HepG2 (cell line): ENCODE data around the gene RASL12. TPM values are rescaled to one million over a fixed set of nuclear protein-coding genes. Genes with fewer than 3 reads are reported as not detected.

Experiments
- DNMT3B ChIP-seq: conservative IDR thresholded peaks from 2 replicates; pipeline ENCODE4 v1.6.1; 2016; ENCODE audit warnings: missing biosample characterization, control low read depth
- POGZ ChIP-seq: sonication (generic); formaldehyde crosslinking; IDR thresholded peaks from 2 replicates; pipeline ENCODE4 v1.4.0; 2020; ENCODE audit warnings: mild to moderate bottlenecking, missing genetic modification reagents
- SNAPC2 ChIP-seq: sonication (generic); formaldehyde crosslinking; IDR thresholded peaks from 2 replicates; pipeline ENCODE4 v1.8.1; 2022; ENCODE audit warnings: mild to moderate bottlenecking, missing genetic modification reagents
- SP1 ChIP-seq, 2 experiments: fragments of 450-650 bp in 1 of 2; sonication (generic) in 1 of 2; formaldehyde crosslinking in 1 of 2; IDR thresholded peaks; 2 replicates each; pipeline versions ENCODE4 v1.4.0 to v1.6.1; 2016 to 2020; ENCODE audit warnings: missing genetic modification reagents in 1 of 2
- SRY ChIP-seq: sonication (generic); formaldehyde crosslinking; IDR thresholded peaks from 2 replicates; pipeline ENCODE4 v1.8.0; 2022; ENCODE audit warnings: mild to moderate bottlenecking, missing genetic modification reagents
- YY1 ChIP-seq: IDR thresholded peaks from 2 replicates; pipeline ENCODE4 v1.6.1; 2011; ENCODE audit warnings: low read length, low read depth, moderate library complexity, mild to moderate bottlenecking; ENCODE audit not compliant: insufficient read depth, insufficient replicate concordance
- ZFP62 ChIP-seq: sonication (generic); formaldehyde crosslinking; IDR thresholded peaks from 2 replicates; pipeline ENCODE4 v1.4.0; 2020; ENCODE audit warnings: missing genetic modification reagents
- ZNF34 ChIP-seq: sonication (generic); formaldehyde crosslinking; IDR thresholded peaks from 2 replicates; pipeline ENCODE4 v1.4.0; 2020; ENCODE audit warnings: mild to moderate bottlenecking, missing genetic modification reagents, borderline replicate concordance
- ZNF383 ChIP-seq: sonication (generic); formaldehyde crosslinking; IDR thresholded peaks from 2 replicates; pipeline ENCODE4 v1.4.0; 2020; ENCODE audit warnings: missing genetic modification reagents, mild to moderate bottlenecking, borderline replicate concordance
- ZNF510 ChIP-seq: sonication (generic); formaldehyde crosslinking; IDR thresholded peaks from 2 replicates; pipeline ENCODE4 v1.4.0; 2020; ENCODE audit warnings: low read depth, mild to moderate bottlenecking, missing genetic modification reagents
- ZNF567 ChIP-seq: sonication (generic); formaldehyde crosslinking; IDR thresholded peaks from 2 replicates; pipeline ENCODE4 v1.8.1; 2023; ENCODE audit warnings: mild to moderate bottlenecking, missing genetic modification reagents, borderline replicate concordance
- ZNF672 ChIP-seq: sonication (generic); formaldehyde crosslinking; IDR thresholded peaks from 2 replicates; pipeline ENCODE4 v1.8.1; 2022; ENCODE audit warnings: missing genetic modification reagents
- polyA plus RNA-seq, 8 experiments: library from polyadenylated mRNA; depleted of rRNA in 3 of 8; stranded (reverse) in 7 of 8; unstranded in 1 of 8; fragments of >200 nt; fragmentation: Illumina TruSeq in 4 of 8; extraction: Trizol in 4 of 8; gene quantifications; 2 replicates each; pipeline versions ENCODE4 v1.2.1 to v1.2.3, GENCODE V29; 2011 to 2016; ENCODE audit warnings: low read depth in 4 of 8, missing spikeins in 1 of 8, mixed read lengths in 1 of 8; ENCODE audit not compliant: insufficient read depth in 1 of 8
- total RNA-seq, 5 experiments: library from RNA; depleted of rRNA; stranded (reverse); fragments of >200 nt; fragmentation: Illumina TruSeq; extraction: Trizol; gene quantifications; 2 replicates each; pipeline ENCODE4 v1.2.3, GENCODE V29; 2016; ENCODE audit warnings: low read depth in 1 of 5
- TF ChIP-seq, protein P1 (sequence below): sonication (generic); formaldehyde crosslinking; IDR thresholded peaks from 2 replicates; pipeline ENCODE4 v1.4.0; 2020; ENCODE audit warnings: missing genetic modification reagents
- TF ChIP-seq, protein P2 (sequence below): sonication (generic); formaldehyde crosslinking; IDR thresholded peaks from 2 replicates; pipeline ENCODE4 v1.4.0; 2020; ENCODE audit warnings: mild to moderate bottlenecking, missing genetic modification reagents
- TF ChIP-seq, protein P3 (sequence below): sonication (generic); formaldehyde crosslinking; IDR thresholded peaks from 2 replicates; pipeline ENCODE4 v1.8.1; 2023; ENCODE audit warnings: missing genetic modification reagents, inconsistent platforms, borderline replicate concordance

RASL12 gene
- total and polyA plus RNA-seq, 2 of the 13 experiments (the other 11 are each of a cell fraction or from before 2014, with no cell fraction given): 0.16 to 0.55 TPM

DNA sequence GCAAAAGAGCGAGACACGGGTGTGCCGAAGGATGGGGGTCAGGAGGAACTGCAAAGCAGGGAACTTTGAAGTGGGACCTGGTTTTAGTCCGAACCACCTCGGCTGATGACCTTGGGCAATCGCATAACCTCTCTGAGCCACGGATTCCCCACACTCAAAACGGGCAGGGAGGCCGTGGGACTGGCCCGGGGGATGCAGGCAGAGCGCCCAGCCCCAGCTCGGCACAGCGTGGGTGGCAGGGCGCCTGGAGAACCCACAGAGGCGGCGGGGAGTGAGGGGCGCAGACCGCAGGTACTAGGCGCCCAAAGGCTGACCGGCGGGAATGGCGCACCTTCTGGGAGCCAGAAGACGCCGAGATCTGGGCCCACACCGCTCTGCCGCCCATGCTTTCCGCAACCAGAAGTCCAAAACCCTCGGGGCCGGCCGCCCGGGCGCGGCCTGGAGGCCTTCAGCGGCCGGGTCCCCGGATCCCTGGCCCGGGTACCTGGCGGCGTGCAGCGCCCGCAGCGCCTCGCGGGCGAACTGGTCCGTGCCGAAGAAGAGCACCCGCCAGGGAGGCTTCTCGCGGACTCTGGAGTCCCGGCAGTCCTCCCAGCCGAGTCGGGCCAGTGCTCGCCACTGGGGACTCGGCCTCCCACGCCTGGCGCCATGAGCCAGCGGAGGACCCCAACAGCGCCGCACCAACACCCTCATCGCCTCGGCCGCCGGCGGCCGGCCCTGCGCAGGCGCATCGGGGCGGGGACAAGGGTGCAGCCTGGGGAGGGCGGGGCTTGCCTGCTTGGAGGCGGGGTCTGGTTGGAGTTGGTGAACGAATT lies 38.7 kb downstream of the RASL12 start, which contains the start of gene MTFMT (continued):
- TF ChIP-seq, protein P1, sequence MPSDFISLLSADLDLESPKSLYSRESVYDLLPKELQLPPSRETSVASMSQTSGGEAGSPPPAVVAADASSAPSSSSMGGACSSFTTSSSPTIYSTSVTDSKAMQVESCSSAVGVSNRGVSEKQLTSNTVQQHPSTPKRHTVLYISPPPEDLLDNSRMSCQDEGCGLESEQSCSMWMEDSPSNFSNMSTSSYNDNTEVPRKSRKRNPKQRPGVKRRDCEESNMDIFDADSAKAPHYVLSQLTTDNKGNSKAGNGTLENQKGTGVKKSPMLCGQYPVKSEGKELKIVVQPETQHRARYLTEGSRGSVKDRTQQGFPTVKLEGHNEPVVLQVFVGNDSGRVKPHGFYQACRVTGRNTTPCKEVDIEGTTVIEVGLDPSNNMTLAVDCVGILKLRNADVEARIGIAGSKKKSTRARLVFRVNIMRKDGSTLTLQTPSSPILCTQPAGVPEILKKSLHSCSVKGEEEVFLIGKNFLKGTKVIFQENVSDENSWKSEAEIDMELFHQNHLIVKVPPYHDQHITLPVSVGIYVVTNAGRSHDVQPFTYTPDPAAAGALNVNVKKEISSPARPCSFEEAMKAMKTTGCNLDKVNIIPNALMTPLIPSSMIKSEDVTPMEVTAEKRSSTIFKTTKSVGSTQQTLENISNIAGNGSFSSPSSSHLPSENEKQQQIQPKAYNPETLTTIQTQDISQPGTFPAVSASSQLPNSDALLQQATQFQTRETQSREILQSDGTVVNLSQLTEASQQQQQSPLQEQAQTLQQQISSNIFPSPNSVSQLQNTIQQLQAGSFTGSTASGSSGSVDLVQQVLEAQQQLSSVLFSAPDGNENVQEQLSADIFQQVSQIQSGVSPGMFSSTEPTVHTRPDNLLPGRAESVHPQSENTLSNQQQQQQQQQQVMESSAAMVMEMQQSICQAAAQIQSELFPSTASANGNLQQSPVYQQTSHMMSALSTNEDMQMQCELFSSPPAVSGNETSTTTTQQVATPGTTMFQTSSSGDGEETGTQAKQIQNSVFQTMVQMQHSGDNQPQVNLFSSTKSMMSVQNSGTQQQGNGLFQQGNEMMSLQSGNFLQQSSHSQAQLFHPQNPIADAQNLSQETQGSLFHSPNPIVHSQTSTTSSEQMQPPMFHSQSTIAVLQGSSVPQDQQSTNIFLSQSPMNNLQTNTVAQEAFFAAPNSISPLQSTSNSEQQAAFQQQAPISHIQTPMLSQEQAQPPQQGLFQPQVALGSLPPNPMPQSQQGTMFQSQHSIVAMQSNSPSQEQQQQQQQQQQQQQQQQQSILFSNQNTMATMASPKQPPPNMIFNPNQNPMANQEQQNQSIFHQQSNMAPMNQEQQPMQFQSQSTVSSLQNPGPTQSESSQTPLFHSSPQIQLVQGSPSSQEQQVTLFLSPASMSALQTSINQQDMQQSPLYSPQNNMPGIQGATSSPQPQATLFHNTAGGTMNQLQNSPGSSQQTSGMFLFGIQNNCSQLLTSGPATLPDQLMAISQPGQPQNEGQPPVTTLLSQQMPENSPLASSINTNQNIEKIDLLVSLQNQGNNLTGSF: peak; percentile 42; the same call in 1 of the 2 replicates
- no peak for TF ChIP-seq ZNF383 (CRISPR knock-in tag)
- TF ChIP-seq SNAPC2: 0 out of 2 replicates have a peak, but pooled peaks have one; percentile 62
- TF ChIP-seq, protein P2, sequence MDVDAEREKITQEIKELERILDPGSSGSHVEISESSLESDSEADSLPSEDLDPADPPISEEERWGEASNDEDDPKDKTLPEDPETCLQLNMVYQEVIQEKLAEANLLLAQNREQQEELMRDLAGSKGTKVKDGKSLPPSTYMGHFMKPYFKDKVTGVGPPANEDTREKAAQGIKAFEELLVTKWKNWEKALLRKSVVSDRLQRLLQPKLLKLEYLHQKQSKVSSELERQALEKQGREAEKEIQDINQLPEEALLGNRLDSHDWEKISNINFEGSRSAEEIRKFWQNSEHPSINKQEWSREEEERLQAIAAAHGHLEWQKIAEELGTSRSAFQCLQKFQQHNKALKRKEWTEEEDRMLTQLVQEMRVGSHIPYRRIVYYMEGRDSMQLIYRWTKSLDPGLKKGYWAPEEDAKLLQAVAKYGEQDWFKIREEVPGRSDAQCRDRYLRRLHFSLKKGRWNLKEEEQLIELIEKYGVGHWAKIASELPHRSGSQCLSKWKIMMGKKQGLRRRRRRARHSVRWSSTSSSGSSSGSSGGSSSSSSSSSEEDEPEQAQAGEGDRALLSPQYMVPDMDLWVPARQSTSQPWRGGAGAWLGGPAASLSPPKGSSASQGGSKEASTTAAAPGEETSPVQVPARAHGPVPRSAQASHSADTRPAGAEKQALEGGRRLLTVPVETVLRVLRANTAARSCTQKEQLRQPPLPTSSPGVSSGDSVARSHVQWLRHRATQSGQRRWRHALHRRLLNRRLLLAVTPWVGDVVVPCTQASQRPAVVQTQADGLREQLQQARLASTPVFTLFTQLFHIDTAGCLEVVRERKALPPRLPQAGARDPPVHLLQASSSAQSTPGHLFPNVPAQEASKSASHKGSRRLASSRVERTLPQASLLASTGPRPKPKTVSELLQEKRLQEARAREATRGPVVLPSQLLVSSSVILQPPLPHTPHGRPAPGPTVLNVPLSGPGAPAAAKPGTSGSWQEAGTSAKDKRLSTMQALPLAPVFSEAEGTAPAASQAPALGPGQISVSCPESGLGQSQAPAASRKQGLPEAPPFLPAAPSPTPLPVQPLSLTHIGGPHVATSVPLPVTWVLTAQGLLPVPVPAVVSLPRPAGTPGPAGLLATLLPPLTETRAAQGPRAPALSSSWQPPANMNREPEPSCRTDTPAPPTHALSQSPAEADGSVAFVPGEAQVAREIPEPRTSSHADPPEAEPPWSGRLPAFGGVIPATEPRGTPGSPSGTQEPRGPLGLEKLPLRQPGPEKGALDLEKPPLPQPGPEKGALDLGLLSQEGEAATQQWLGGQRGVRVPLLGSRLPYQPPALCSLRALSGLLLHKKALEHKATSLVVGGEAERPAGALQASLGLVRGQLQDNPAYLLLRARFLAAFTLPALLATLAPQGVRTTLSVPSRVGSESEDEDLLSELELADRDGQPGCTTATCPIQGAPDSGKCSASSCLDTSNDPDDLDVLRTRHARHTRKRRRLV (CRISPR knock-in tag): no peak
- TF ChIP-seq DNMT3B (CRISPR knock-in tag): no peak
- TF ChIP-seq SP1 (IDR thresholded peaks at IDR 0.05): no peak
- peak; percentile 29; the same call in 1 of the 2 replicates for TF ChIP-seq SP1 (CRISPR knock-in tag; IDR thresholded peaks at IDR 0.05)
- 0 out of 2 replicates have a peak, but pooled peaks have one; percentile 36 for TF ChIP-seq POGZ (CRISPR knock-in tag)
- peak; percentile 80 for TF ChIP-seq YY1
- TF ChIP-seq ZNF510 (CRISPR knock-in tag): no peak
- no peak for TF ChIP-seq ZNF34 (CRISPR knock-in tag)
- TF ChIP-seq ZNF672 (CRISPR knock-in tag): no peak
- no peak for TF ChIP-seq ZFP62
- TF ChIP-seq ZNF567 (CRISPR knock-in tag): peak; percentile 64; the same call in 1 of the 2 replicates
- peak; percentile 90; the same call in 1 of the 2 replicates for TF ChIP-seq SRY (CRISPR knock-in tag)
- TF ChIP-seq, protein P3, sequence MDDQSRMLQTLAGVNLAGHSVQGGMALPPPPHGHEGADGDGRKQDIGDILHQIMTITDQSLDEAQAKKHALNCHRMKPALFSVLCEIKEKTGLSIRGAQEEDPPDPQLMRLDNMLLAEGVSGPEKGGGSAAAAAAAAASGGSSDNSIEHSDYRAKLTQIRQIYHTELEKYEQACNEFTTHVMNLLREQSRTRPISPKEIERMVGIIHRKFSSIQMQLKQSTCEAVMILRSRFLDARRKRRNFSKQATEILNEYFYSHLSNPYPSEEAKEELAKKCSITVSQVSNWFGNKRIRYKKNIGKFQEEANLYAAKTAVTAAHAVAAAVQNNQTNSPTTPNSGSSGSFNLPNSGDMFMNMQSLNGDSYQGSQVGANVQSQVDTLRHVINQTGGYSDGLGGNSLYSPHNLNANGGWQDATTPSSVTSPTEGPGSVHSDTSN (CRISPR knock-in tag): peak; percentile 48; the same call in 1 of the 2 replicates
